HuH-7 (cell line): ENCODE data around the gene KRR1.
"Not testable (repeated sequence)": the region's sequence is repeated elsewhere in the genome, so short reads cannot be mapped to it uniquely, and the experiment has no call there.

Source experiments
- DNase-seq: peaks from one replicate; pipeline ENCODE4 v3.0.0; 2011; ENCODE audit warnings: low spot score

Gene KRR1

DNA sequence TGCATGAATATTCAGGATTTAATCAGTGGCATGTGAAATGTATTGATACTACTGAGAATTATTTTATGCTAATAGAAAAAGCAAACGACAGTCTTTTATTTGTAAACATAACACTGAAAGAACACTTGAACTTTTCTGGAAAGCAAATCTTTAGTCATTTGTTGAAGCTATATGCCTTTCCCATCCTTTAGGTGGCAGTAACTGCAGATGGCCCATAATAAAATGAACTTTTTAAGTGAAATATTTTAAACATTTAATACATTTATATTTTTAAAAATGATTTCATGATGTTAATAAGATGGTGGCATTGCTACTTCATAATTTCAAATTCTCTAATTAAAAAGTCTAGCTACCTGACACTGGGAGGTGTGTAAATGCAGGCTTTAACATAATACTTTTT, 13.9 kb upstream of the KRR1 start:
- no peak for DNase-seq

GRCh38 chr12:75522124-75522523, 10.7 kb upstream of the KRR1 start:
- not testable (repeated sequence) for DNase-seq

DNA sequence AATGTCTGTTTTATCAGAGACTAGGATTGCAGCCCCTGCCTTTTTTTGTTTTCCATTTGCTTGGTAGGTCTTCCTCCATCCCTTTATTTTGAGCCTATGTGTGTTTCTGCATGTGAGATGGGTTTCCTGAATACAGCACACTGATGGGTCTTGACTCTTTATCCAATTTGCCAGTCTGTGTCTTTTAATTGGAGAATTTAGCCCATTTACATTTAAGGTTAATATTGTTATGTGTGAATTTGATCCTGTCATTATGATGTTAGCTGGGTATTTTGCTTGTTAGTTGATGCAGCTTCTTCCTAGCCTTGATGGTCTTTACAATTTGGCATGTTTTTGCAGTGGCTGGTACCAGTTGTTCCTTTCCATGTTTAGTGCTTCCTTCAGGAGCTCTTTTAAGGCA, 9.8 kb upstream of the KRR1 start:
- DNase-seq = not testable (repeated sequence)

DNA sequence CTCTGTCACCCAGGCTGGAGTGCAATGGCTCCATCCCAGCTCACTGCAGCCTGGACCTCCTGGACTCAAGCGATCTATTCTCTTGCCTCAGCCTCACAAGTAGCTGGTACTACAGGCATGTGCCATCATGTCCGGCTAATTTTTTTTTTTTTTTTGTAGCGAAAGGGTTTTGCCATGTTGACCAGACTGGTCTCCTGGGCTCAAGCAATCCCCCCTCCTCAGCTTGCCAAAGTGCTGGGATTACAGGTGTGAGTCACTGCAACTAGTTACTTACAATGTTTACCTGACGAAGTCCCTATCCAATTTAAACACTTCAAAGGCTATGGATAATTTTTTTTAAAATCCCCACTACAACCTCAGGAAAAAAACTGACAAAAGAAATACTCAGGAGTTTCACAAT, 1.8 kb downstream of the KRR1 start:
- DNase-seq = no peak

DNA sequence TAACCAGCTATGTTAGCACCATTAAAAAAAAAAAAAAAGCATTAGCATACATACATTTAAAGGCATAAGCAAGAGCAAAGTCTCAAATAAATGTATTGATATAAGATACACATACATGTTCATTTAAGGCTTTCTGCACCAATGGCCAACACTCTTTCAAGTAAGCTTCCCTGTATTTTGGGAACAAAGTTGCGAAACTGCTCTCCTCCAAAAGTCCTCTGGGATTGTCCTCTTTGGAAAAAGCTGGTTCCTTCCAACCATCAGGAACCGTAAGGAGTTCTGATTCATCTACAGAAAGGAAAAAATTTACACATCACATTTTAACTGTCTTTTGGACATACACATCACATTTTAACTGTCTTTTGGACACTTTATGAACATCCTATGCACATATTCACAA, 3.2 kb downstream of the KRR1 start:
- no peak for DNase-seq

GRCh38 chr12:75507086-75507485, 4.3 kb downstream of the KRR1 start:
- no peak for DNase-seq

DNA sequence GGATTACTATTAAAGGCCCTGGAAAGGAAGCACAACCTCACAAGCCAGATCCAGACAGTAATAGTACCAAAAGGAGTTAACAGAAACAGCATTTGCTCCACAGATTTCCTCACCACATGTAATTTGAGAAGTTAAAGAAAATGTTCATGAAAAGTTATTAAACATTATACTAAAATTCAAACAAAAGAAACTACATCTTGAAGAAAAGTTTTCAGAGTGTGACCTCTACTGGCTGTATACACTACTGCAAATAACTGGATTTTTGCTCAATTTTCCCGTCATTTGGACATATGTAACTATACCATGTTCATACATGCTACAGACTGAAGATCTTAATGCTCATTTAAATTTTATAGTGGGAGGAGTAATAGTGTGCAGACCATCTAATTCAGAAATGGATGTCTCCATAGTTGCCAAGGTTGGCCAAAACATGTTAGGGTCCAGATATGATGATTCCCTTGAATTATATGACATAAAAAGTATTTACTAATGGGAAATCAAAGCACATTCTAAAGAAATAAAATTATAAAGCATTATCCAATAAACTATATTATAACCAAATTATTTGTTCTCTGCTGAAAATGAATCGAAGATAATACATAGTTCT, 5.6 kb downstream of the KRR1 start:
- no peak for DNase-seq

DNA sequence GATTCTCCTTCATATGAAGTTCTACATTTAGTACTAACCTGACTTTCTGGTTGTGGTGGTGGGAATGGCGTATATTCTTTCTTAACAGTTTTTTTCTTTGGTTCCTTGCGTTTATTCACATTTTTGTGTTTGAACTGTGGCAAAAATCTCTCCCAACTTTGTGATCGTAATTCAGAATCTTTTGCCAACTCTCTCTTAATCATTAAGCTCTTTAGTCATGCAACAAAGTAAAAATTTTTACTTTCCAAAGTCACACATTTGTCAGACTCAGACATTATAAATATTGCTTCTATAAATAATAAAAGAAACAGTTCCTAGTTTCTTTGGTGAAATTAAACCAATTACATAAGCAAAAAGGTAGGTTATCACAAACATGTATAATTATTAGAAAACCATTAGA, 7.5 kb downstream of the KRR1 start:
- DNase-seq = no peak

GRCh38 chr12:75503459-75503858, 8.0 kb downstream of the KRR1 start:
- DNase-seq = no peak

DNA sequence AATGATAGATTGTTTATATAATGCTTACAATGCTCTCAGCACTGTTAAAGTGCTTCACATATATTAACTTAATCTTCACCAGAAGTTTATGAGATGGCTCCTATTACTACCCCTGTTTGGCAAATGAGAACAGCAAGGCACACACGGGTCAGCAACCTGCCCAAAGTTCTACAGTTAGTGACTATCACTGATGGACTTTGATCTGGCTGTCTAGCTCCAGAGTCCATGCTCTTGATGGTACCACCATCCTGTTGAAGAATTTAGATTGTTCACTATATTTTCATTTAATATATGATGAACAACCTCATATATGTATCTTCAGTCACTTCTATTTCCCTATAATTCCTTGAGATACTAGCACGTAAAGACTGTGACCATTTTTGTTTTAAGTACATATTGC, 20.2 kb downstream of the KRR1 start:
- no peak for DNase-seq

GRCh38 chr12:75489613-75490210, 21.7 kb downstream of the KRR1 start:
- no peak for DNase-seq

- no peak for DNase-seq
Observed at GRCh38 chr12:75489187-75489586, 22.2 kb downstream of the KRR1 start.

DNA sequence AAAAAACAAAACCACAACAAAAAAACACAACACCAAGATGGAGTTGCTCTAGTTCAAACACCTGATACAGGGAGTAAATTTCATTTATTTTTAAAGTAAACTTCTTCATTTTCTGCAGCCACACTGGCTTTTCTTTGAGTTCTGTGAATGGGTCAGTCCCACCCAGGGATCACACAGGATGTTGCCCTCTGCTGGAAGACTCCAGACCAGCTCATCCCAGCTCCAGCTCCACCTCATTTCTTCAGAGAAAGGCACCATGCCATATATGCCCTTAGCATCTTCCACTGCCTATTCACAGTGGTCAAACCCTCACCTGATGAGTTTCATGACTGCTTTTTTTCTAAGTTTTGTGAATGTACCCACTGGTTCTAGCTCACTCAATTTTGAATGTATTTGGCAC, 22.9 kb downstream of the KRR1 start:
- peak; percentile 20 for DNase-seq

- no peak for DNase-seq
Observed at GRCh38 chr12:75487308-75487707, 24.1 kb downstream of the KRR1 start.

GRCh38 chr12:75484450-75484849, 27.0 kb downstream of the KRR1 start:
- DNase-seq = not testable (repeated sequence)

DNA sequence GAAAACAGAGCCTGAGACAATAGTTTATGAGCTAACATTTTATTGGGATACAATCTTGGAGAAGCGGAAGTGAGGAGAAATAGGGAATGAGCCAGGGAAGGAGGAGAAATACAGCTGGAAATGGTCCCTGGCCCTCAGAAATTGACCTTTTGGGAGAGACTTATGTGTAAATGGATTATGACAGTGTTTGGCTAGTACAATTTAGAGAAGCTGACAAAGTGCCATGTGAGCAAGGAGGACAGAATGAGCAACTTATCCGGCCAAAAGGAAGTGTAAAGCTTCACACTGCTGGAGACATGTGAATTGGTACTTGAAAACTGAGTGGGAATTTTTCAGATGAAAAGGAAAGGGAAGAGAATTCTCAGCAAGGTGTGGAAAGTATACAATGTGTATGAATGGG, 28.0 kb downstream of the KRR1 start:
- no peak for DNase-seq

GRCh38 chr12:75482646-75483045, 28.8 kb downstream of the KRR1 start:
- DNase-seq = no peak

DNA sequence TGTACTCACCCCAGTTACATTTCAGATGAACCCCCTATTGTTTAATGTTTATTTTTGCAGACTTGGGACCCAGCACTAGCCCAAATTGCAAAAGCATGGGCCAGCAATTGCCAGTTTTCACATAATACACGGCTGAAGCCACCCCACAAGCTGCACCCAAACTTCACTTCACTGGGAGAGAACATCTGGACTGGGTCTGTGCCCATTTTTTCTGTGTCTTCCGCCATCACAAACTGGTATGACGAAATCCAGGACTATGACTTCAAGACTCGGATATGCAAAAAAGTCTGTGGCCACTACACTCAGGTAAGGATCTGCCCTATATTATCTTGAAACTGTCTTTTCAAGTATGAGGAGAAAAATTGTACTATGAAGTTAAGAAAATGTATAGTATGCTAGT, 29.6 kb downstream of the KRR1 start:
- DNase-seq = no peak

DNA sequence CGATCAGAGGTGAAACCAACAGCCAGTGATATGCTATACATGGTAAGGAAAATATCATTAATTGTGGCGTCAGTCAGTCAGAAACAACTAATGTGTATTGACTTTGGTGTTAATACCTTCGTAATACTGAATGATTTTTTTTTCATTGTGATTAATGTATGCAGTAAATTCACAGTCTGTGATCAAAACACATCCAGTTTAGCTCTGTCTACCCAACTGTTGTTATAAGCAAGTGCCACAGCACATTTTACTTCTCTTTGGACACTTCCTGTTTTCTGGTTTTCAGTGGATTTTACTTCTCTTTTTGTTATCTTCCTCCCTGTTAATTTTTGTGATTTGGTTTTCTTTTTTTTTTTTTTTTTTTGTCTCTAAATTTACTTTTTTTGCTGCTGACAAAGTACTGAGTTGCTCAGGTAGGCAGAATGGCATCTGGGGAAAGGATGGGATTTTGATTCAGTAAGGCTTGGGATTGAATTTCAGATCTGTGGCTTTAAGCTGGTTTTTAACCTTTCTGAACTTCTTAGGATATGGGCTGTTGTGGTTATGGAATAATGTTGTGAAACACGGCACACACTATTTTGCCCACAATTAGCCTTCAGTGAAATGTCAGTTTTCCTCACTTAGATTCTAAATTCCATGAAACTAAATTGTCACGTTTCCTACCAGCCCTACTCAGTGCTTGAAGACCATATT, 30.2 kb downstream of the KRR1 start:
- DNase-seq = no peak

DNA sequence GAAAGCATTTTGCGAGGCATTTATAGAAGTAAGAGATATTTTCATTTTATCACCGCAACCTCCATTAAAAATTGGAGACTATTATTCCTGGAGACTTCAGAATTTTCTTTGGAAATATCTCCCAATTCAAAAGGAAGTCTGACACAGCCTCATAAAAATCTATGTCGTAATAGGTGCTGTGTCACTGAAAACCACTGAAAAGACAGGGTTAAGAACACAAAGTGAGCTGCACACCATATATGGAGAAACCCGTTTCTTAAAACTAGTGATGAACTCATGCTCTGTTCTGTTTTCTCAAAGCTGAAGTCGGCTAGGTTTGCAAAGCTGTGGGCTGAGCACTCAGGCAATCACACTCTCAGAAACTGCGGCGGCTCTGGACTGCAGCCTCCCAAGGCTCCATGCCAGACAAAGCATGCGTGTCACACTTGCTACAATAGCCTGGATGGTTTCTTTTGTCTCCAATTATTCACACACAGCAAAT, 30.9 kb downstream of the KRR1 start, which contains the start of gene GLIPR1:
GLIPR1 (plus strand) TSS at position 287 of the 481 bp plus-strand sequence; CDS start at position 413, 126 bp downstream.
- peak; percentile 10 for DNase-seq

DNA sequence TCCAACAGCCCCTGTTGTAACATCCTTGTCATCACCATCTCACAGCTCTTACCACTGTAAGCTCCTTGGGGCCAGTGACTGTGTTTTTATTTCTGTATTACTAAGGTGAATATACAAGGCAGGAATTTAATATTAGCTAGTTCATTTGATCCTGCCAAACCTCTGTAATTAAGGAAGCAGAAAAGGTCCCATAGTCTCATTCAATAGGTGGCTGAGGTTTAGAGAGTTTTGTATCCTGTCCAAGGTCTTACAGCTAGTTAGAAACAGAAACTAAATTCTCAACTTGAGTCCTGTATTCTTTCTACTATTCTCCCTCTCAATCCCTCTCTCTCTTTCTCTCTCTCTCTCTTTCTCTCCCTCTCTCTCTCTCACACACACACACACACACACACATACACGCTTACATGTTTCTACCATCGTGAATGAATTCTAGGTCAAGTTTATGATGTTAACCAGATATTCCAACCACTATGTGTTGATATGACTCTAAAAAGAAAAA, 31.4 kb downstream of the KRR1 start:
- no peak for DNase-seq

DNA sequence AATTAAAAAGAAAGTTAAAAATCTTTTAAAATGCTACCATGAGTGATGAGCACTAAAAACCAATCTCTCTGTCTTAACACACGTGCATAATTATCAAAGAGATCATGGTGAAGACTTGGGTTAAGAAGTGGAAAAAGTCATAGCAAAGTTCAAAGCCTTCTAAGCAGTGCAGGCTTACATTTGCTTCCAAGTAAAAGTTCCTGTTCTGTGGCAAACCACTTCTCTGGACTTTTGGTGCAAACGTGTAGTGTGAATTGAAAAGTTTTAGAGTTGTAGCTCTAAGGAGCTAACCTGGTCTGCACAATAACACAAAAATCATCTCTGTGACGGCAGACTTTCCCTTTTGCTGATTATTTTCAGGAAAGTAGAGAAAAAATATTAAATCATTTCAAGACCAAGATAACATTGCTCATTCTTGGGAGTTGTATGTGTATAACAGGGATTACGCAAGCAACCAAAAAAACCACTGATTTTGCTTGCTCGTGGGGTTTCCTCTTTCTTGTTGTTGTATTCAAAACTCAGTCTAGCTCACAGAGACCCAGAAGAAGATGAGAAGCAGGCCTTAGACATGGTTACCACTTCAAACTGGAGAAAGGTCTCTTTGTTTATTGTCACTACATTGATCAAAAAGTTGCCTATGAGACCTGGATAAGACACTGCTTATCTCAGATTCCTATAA, 33.2 kb downstream of the KRR1 start:
- DNase-seq = no peak

GRCh38 chr12:75477137-75477536, 34.3 kb downstream of the KRR1 start:
- DNase-seq = no peak
